Neuronal stem cell (in vitro differentiated cells): ENCODE results near the gene TPX2.

ENCODE experiments used
- DNase-seq: peaks from one replicate; pipeline ENCODE4 v3.0.0-alpha.2; 2013; ENCODE audit warnings: low spot score
- H2AFZ ChIP-seq: one replicate; pipeline ENCODE4 v1.6.1; 2013; ENCODE audit warnings: mild to moderate bottlenecking, low read length, inconsistent platforms
- H2AK5ac ChIP-seq: 2 replicates; pipeline ENCODE4 v1.6.1; 2013; ENCODE audit warnings: low read depth, mild to moderate bottlenecking, inconsistent platforms, low read length, moderate library complexity, mixed read lengths
- H2BK120ac ChIP-seq: 2 replicates; pipeline ENCODE4 v1.6.1; 2013; ENCODE audit warnings: low read depth, mild to moderate bottlenecking, inconsistent platforms, low read length, moderate library complexity, mixed read lengths
- H2BK12ac ChIP-seq: one replicate; pipeline ENCODE4 v1.6.1; 2013; ENCODE audit warnings: low read length, inconsistent platforms
- H2BK15ac ChIP-seq: 2 replicates; pipeline ENCODE4 v1.6.1; 2013; ENCODE audit warnings: mild to moderate bottlenecking, low read length, inconsistent platforms, mixed read lengths
- H2BK5ac ChIP-seq: one replicate; pipeline ENCODE4 v1.6.1; 2013; ENCODE audit warnings: inconsistent platforms, mild to moderate bottlenecking, low read length, moderate library complexity
- H3K14ac ChIP-seq: one replicate; pipeline ENCODE4 v1.6.1; 2013; ENCODE audit warnings: low read length, inconsistent platforms
- H3K18ac ChIP-seq: 2 replicates; pipeline ENCODE4 v1.6.1; 2013; ENCODE audit warnings: low read length, inconsistent platforms
- H3K23ac ChIP-seq: 2 replicates; pipeline ENCODE4 v1.6.1; 2013; ENCODE audit warnings: low read depth, mild to moderate bottlenecking, mixed read lengths, low read length, inconsistent platforms; ENCODE audit not compliant: poor library complexity
- H3K27ac ChIP-seq: replicated peaks from 3 replicates; pipeline ENCODE4 v1.5.1; 2013; ENCODE audit warnings: low read length, inconsistent platforms
- H3K27me3 ChIP-seq, 3 experiments: 2 replicates each; pipeline ENCODE4 v1.6.1; 2013; ENCODE audit warnings: low read length in 3 of 3, mild to moderate bottlenecking in 2 of 3, inconsistent platforms in 1 of 3, low read depth in 1 of 3, mixed read lengths in 1 of 3, moderate library complexity in 1 of 3; ENCODE audit not compliant: control insufficient read depth in 3 of 3, insufficient read depth in 3 of 3
- H3K36me3 ChIP-seq, 2 donors: replicated peaks in 1 of 2; 2 replicates each; pipeline ENCODE4 v1.6.1; 2013; ENCODE audit warnings: low read length in 2 of 2; ENCODE audit not compliant: control insufficient read depth in 2 of 2, insufficient read depth in 2 of 2
- H3K4ac ChIP-seq: 2 replicates; pipeline ENCODE4 v1.6.1; 2013; ENCODE audit warnings: inconsistent platforms, mild to moderate bottlenecking, low read length, moderate library complexity
- H3K4me1 ChIP-seq, 2 donors: 1 replicate in 1 of 2; 2 replicates in 1 of 2; pipeline ENCODE4 v1.6.1; 2013; ENCODE audit warnings: low read length in 2 of 2, low read depth in 1 of 2; ENCODE audit not compliant: control insufficient read depth in 2 of 2, insufficient read depth in 1 of 2
- H3K4me2 ChIP-seq: one replicate; pipeline ENCODE4 v1.6.1; 2013; ENCODE audit warnings: mild to moderate bottlenecking, low read length, inconsistent platforms; ENCODE audit not compliant: insufficient read depth, poor library complexity, severe bottlenecking
- H3K4me3 ChIP-seq, 2 donors: 2 replicates each; pipeline ENCODE4 v1.5.1; 2013; ENCODE audit warnings: low read length in 2 of 2, mild to moderate bottlenecking in 2 of 2, inconsistent platforms in 1 of 2, moderate library complexity in 1 of 2
- H3K79me1 ChIP-seq: one replicate; pipeline ENCODE4 v1.6.1; 2013; ENCODE audit warnings: low read depth, mild to moderate bottlenecking, inconsistent platforms, low read length, moderate library complexity
- H3K9ac ChIP-seq: one replicate; pipeline ENCODE4 v1.6.1; 2013; ENCODE audit warnings: mild to moderate bottlenecking, low read depth, low read length, inconsistent platforms; ENCODE audit not compliant: poor library complexity
- H3K9me3 ChIP-seq, 2 donors: replicated peaks in 1 of 2; 2 replicates each; pipeline versions ENCODE3 to v1.6.1; 2013; ENCODE audit warnings: low read length in 2 of 2, mild to moderate bottlenecking in 2 of 2, inconsistent platforms in 1 of 2, low read depth in 1 of 2, mixed read lengths in 1 of 2, moderate library complexity in 1 of 2; ENCODE audit not compliant: control insufficient read depth in 2 of 2, insufficient read depth in 1 of 2
- H4K8ac ChIP-seq: one replicate; pipeline ENCODE4 v1.6.1; 2013; ENCODE audit warnings: low read depth, mild to moderate bottlenecking, inconsistent platforms, low read length, moderate library complexity
- H4K91ac ChIP-seq: one replicate; pipeline ENCODE4 v1.6.1; 2013; ENCODE audit warnings: low read length, low read depth, mild to moderate bottlenecking, inconsistent platforms; ENCODE audit not compliant: poor library complexity
- WGBS, 2 donors: extraction: QIAGEN DNeasy Blood & Tissue Kit; methylation state at CpG; one replicate each; pipeline ENCODE4 v1.1.7; 2013; ENCODE audit warnings: missing lambda C conversion rate in 2 of 2, mixed read lengths in 1 of 2; ENCODE audit not compliant: insufficient read length in 2 of 2, insufficient replicate concordance in 1 of 2; ENCODE audit errors: extremely low coverage in 2 of 2; 5-methylcytosine and 5-hydroxymethylcytosine counted together

The TPX2 gene

GRCh38 chr20:31695849-31696804 is 43.0 kb upstream of the TPX2 start:
- Histone ChIP-seq H3K9me3 (no peaks in the 10 kb centered on the region), H3K4ac (no peak overlapping the region), H3K4me2 (no peak overlapping the region), H3K9ac (no peak overlapping the region), H3K27ac (no peak overlapping the region), H3K79me1 (peaks cover 2% of the 10 kb centered on the region), H3K36me3 (peaks cover 2 to 76% of the 10 kb centered on the region in 2 donors), H4K8ac (no peak overlapping the region), H2BK120ac (no peak overlapping the region), H2AK5ac (no peak overlapping the region), H3K23ac (no peak overlapping the region), H4K91ac (no peak overlapping the region), H2AFZ (no peak overlapping the region), H3K4me1 (peaks cover 0 to 11% of the 10 kb centered on the region in 2 donors), H3K18ac (no peak overlapping the region), H2BK15ac (no peak overlapping the region), H3K27me3 (no peaks in the 10 kb centered on the region), H2BK5ac (no peak overlapping the region), H3K14ac (no peak overlapping the region), H3K4me3 (no peak overlapping the region), H2BK12ac (no peak overlapping the region)
- WGBS, 2 donors, result no CpG with 5 or more reads among the region's 12 CpGs
- DNase-seq, result no peak

GRCh38 chr20:31698243-31698802 is 40.8 kb upstream of the TPX2 start:
- H2AK5ac ChIP-seq, result no peak overlapping the region
- no peak overlapping the region for H3K18ac ChIP-seq
- no peak overlapping the region for H2AFZ ChIP-seq
- H3K9me3 ChIP-seq, result no peaks in the 10 kb centered on the region
- H3K79me1 ChIP-seq, result peaks cover 1% of the 10 kb centered on the region
- H3K14ac ChIP-seq, result no peak overlapping the region
- no peak overlapping the region for H4K8ac ChIP-seq
- no peaks in the 10 kb centered on the region for H3K27me3 ChIP-seq
- DNase-seq, result no peak
- H3K23ac ChIP-seq, result no peak overlapping the region
- no CpG with 5 or more reads among the region's 8 CpGs for WGBS, 2 donors
- no peak overlapping the region for H3K27ac ChIP-seq
- H3K36me3 ChIP-seq, result peaks cover 0 to 73% of the 10 kb centered on the region in 2 donors
- no peak overlapping the region for H2BK120ac ChIP-seq
- H3K4me1 ChIP-seq, result peaks cover 0 to 8% of the 10 kb centered on the region in 2 donors
- no peak overlapping the region for H3K4me3 ChIP-seq
- H2BK12ac ChIP-seq, result no peak overlapping the region
- H3K9ac ChIP-seq, result no peak overlapping the region
- no peak overlapping the region for H2BK15ac ChIP-seq
- H3K4ac ChIP-seq, result no peak overlapping the region
- no peak overlapping the region for H4K91ac ChIP-seq
- no peak overlapping the region for H2BK5ac ChIP-seq
- no peak overlapping the region for H3K4me2 ChIP-seq

GRCh38 chr20:31698803-31699718 is 40.0 kb upstream of the TPX2 start:
- H3K18ac ChIP-seq, result no peak overlapping the region
- peaks cover 0 to 5% of the 10 kb centered on the region in 2 donors for H3K4me1 ChIP-seq
- no peak overlapping the region for H3K4ac ChIP-seq
- no peak overlapping the region for H3K23ac ChIP-seq
- no peaks in the 10 kb centered on the region for H3K27me3 ChIP-seq
- no CpG with 5 or more reads among the region's 6 CpGs for WGBS, 2 donors
- no peak overlapping the region for H2AK5ac ChIP-seq
- no peaks in the 10 kb centered on the region for H3K79me1 ChIP-seq
- no peak overlapping the region for H3K4me3 ChIP-seq
- no peak overlapping the region for H3K14ac ChIP-seq
- peaks cover 0 to 66% of the 10 kb centered on the region in 2 donors for H3K36me3 ChIP-seq
- H3K27ac ChIP-seq, result no peak overlapping the region
- H2AFZ ChIP-seq, result no peak overlapping the region
- no peak overlapping the region for H2BK5ac ChIP-seq
- DNase-seq, result no peak
- no peak overlapping the region for H4K91ac ChIP-seq
- no peak overlapping the region for H3K9ac ChIP-seq
- no peak overlapping the region for H4K8ac ChIP-seq
- no peak overlapping the region for H3K4me2 ChIP-seq
- H2BK12ac ChIP-seq, result no peak overlapping the region
- no peaks in the 10 kb centered on the region for H3K9me3 ChIP-seq
- H2BK15ac ChIP-seq, result no peak overlapping the region
- no peak overlapping the region for H2BK120ac ChIP-seq
